Stimulated activated naive CD4-positive, alpha-beta T cell treated with Interleukin-2 at 50 U/mL for 16 hours (primary cell): Measurements from ENCODE around the gene RFX6.
"Not testable (repeated sequence)": the region's sequence is repeated elsewhere in the genome, so short reads cannot be mapped to it uniquely, and the experiment has no call there.

Source experiments
- DNase-seq: peaks from one replicate; lab custom pipeline; 2025; lab: John Stamatoyannopoulos, UW

The RFX6 gene, protein sequence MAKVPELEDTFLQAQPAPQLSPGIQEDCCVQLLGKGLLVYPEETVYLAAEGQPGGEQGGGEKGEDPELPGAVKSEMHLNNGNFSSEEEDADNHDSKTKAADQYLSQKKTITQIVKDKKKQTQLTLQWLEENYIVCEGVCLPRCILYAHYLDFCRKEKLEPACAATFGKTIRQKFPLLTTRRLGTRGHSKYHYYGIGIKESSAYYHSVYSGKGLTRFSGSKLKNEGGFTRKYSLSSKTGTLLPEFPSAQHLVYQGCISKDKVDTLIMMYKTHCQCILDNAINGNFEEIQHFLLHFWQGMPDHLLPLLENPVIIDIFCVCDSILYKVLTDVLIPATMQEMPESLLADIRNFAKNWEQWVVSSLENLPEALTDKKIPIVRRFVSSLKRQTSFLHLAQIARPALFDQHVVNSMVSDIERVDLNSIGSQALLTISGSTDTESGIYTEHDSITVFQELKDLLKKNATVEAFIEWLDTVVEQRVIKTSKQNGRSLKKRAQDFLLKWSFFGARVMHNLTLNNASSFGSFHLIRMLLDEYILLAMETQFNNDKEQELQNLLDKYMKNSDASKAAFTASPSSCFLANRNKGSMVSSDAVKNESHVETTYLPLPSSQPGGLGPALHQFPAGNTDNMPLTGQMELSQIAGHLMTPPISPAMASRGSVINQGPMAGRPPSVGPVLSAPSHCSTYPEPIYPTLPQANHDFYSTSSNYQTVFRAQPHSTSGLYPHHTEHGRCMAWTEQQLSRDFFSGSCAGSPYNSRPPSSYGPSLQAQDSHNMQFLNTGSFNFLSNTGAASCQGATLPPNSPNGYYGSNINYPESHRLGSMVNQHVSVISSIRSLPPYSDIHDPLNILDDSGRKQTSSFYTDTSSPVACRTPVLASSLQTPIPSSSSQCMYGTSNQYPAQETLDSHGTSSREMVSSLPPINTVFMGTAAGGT

DNA sequence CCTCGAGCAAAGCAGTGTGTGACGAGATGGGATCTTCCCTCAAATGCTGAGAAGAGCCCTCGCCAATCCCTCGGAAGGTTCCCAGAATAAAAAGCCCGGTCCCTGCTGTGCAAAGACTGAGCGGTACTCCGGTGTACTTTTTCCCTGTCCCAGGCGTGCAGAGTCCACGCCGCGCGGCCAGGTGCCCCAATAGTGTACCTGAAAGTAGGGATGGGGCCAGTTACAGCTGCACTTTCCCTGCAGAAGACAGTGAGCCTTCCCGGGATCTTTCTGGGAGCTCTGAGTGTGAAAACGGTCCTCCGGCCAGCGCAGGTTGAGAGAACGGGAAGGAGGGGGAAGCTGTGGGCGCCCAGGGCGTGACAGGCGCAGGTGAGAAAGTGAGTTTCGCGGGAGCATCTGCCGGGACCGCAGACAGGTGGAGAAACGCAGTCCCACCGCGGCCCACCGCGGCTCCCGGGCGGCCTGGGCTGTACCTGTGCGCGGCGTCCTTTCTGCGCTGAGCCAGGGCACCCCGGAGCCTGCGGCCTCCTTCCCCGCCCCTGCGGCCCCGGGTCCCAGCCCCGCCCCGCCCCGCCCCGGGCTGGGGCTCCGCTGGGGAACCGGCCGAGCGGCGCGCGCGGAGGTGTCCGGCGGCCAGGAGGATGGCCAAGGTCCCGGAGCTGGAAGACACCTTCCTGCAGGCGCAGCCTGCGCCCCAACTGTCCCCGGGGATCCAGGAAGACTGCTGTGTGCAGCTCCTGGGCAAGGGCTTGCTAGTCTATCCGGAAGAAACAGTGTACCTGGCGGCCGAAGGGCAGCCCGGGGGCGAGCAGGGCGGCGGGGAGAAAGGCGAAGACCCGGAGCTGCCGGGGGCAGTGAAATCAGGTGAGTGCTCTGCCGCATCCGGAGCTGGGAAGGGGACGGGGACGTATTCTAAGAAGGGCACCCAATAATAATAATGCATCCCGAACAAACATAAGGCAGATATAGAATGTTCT is at the start of gene RFX6:
TSS of gene RFX6 (plus strand) at position 608 of the 977 bp plus-strand sequence. CDS start at position 642, 34 bp downstream.
- no peak for DNase-seq

DNA sequence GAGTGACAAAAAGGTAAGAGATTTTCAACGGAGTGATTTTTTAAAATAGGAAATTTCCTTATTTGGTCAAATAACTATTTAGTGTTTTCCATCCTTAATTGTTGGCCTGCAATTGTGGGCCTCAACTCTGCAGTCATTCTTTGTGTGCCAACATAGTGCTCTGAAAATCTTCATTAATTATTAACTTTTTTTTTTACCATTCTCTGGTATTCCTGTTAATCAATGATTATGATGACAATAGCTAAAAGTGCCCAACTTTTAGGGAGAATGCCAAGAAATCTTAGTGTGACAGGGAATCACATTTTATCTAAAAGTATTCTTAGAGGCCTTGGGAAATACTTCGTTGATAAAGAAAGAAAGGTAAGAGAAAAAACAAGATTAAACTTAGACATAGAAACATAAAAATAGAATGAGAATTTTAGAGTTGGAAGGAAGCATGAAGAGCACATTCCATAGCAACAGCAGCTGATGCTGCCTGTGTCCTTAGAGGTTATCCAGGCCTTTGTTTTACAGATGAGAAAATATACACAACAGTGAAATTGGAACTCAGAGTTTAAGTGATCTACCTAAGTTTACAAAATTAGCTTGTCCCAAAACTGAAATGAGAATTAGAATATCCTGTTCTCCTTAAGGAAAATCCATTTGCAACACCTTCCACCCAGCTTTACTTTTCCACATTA is 49.3 kb upstream of the RFX6 start:
- DNase-seq = no peak

DNA sequence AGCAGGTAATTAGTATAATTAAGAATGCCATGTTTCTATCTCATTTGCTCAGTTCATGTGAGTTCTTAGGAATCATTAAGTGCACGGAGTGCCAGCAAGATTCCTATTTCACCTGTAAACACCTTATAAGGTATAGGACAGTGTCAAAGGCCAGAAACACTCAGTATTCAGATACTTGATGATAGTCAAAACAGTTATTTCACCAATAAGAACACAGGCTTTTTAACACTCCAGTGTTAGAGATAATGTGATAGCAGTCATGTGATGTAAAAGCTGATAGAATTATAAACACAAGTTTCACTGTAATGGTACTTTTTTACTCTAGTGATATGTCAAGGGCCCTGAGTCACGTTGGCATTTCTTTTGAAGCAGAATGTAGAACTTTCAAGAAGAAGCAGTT is 48.1 kb upstream of the RFX6 start, which contains the start of gene GPRC6A:
TSS of gene GPRC6A (minus strand) at position 101 of the 400 bp plus-strand sequence. CDS start at position 31, 70 bp downstream.
- DNase-seq = no peak

DNA sequence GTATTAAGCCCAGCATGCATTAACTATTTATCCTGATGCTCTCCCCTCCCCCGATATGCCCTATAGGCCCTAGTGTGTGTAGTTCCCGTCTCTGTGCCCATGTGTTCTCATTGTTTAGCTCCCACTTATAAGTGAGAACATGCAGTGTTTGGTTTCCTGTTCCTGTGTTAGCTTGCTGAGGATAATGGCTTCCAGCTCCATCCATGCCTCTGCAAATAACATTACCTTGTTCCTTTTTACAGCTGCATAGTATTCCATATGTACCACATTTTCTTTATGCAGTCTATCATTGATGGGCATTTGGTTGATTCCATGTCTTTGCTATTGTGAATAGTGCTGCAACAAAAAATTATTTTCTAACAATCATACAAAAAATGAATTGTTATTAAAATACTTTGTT is 42.5 kb upstream of the RFX6 start:
- not testable (repeated sequence) for DNase-seq

DNA sequence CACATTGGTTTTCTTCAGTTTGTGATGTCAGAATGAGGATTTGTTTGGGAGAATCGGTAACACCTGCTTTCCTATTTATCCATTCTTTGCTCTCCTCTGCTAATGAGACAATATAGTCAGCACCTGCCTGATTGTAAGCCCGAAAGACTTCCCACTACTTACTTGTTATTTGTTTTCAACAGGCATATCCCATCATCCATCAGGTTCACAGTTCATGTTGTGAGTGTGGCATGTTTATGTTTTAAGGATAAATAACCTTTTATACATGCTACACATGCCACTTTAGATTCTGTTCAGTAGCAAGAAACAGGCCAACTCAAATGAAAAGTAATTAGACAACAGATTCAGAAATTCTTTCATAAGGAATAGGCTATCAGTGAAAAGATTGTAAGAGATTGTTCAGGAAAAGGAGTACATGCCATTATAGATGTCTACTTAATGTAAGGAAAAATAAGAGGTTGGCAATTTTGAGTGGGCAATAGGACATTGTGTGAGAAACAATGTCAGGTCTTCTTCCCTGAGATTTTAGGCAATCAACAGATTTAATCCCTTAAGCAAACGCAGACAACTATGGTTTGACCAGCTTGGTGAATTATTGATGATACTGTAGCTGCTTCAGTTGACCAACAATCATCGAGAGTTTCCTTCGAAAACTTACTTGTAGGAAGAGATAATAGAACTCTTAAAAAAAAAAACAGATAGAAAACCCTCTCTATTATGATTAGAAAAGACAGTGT is 40.3 kb upstream of the RFX6 start:
- DNase-seq = no peak

DNA sequence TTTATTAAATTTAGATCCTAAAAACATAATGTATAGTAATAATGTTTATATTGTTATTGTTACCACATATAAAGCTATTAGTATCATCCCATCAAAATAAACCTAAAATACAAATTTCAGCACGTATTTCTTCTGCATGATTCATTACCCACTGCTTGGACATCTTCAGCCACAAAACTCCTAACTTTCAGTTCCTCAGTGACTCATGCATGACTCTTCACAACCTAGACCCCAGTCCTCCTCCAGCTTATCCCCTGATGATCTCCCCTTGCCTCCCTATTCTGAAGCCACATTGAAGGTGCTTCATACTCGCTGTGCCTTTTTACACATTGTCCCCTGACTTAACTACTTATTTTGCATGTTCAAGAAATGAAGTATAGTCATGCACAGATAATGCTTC is 37.0 kb upstream of the RFX6 start:
- no peak for DNase-seq

DNA sequence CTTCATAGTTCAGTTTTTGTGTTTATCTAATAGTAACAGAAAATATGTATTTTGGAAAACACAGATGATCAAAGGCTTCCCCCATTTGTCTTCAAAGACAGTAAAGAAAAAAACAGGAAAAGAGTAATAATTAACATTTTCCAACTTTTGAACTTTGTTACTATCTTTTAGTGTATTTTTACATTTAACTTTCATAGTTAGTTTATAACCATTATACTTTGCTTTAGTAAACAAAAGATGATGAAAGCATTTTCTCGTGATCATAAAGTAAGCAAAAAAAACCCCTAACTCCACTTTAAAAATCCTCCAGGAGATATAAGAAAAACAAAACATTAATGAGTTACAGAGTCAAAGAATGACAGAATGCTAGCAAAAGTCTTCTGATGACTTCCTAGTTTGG is 34.6 kb upstream of the RFX6 start:
- no peak for DNase-seq

DNA sequence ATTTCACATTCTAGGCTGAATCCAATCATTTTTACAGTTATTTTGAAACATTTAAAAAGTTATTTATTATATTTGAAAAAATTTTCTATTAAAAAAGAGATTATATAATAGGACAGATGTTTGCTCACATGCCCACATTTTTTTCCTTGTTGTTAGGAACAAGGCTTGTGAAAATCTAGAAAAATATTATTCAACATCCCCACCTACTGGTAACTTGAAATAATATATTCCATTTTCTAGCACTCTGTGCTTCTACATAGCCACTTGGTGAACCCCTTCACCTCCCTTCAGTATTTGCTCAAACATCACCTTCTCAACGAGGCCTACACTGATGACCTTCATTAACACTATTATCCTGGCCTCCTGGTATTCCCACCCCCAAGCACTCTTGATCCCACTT is 29.8 kb upstream of the RFX6 start:
- DNase-seq = no peak

DNA sequence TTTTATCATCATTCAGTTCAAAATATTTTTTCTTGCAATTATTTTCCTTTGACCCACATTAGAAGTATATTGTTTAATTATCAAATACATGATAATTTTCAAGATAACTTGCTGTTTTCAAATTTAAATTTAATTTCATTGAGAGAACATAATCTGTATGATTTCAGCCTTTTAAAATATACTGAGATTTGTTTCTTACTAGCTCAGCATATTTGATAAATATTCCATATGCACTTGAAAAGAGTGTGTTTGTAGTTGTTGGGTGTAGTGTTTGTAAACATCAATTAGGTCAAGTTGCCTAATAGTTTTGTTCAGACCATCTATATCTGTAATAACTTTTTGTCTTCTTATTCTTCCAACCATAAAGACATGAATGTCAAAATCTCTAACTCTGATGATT is 19.0 kb upstream of the RFX6 start:
- no peak for DNase-seq

DNA sequence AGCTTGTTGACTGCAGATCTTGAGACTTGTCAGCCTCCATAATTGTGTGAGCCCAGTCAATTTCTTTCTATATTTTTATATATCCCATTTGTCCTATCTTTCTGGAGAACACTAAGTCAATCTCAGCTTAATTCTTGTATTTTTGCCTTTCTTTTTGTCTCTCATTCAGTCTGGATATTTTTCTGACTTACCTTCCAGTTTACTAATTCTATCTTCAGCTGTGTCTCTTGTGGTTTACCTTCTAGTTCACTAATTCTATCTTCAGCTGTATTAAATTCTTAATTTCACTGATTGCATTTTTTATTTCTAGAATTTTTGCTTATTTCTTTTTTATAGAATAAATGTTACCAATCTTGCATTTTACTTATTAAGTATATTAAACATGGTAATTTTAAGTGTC is 17.8 kb upstream of the RFX6 start:
- no peak for DNase-seq

DNA sequence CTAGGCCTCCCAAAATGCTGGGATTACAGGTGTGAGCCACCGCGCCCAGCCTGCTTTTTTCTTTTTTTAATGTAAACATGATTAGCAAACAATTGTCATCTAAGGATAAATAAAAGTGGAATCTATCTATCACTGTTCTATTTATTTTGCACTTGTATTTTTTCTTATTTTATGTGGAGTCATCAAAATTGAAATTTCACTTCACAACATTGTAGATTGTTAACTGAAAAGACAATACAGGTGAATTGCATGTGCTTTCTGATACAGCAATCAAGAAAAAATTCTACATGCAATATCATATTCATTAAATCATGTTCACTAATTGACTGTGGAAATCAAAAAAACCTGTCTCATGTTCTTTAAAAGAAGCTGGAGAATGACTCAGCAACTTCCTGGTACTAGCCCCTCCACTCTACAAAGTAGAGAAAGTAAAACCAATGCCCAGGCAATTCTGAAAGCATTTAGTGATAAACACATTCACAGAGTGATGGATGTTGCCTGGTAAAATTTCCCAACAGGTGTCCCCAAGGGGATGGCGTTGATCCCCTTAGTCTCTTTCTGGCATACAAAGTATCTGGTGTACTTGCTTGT is 10.7 kb upstream of the RFX6 start:
- DNase-seq = no peak

DNA sequence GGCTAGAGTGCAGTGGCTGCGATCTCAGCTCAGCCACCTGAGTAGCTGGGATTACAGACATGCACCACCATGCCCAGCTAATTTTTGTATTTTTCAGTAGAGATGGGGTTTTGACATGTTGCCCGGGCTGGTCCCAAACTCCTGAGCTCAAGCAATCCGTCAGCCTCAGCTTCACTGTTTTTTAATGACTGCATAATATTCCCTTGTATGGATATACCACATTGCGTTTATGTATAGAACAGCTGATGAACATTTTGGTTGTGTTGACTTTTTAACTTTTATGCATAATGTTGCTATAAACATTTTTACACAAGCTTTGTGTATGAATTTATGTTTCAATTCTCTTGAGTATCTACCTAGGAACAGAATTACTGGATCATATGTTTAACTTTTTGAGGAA is 4.3 kb upstream of the RFX6 start:
- DNase-seq = no peak

DNA sequence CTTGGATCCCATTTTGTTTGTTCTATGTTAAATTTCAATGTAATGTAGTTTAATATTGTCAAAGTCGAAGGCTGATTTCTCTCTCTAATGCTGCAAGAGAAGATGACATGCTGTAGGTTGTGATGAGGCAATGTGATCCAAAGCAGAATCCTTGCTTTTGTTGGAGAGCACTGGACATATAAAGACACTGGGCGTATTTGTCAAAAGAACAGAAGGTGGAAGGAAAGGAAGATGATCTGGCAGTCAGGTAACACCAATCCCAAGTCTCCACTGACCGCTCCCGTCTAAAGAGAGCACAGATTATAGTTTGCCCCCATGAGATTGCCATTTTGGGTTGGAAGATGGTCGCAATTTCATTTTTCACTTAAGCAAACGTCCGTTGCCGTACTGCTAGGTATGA is 935 bp upstream of the RFX6 start:
- DNase-seq = no peak

DNA sequence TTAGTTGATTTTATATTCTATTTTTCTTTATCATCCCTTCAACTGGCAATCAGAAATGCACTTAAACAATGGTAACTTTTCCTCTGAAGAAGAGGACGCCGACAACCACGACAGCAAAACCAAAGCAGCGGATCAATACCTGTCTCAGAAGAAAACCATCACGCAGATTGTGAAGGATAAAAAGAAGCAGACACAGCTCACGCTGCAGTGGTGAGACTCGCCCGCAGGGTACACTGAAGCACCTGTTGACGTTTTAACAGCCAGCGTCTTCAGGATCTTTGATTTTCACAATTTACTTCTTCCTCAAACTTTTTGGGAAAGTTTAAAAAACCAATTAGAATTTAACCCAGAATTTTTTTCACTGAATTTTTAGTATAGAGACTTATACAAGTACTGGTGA is 701 bp downstream of the RFX6 start:
- DNase-seq = no peak

DNA sequence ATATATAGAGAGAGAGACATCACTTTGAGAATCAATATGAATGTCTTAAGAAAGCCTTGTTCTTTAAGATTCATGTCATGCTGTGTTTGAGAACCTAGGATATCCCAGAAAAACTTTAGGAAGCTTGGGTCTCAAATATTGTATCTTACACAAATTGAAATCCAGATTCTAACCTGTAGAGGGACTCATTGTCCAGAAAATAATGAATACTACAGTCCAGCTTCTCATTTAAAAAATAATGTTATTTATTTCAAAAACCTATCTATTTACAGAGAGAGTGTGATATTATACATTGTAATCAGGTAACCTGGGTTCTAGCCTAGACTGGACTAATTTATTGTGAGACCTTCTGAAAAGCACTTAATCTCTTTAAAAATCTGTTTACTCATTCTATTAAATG is 4.2 kb downstream of the RFX6 start:
- DNase-seq = no peak

DNA sequence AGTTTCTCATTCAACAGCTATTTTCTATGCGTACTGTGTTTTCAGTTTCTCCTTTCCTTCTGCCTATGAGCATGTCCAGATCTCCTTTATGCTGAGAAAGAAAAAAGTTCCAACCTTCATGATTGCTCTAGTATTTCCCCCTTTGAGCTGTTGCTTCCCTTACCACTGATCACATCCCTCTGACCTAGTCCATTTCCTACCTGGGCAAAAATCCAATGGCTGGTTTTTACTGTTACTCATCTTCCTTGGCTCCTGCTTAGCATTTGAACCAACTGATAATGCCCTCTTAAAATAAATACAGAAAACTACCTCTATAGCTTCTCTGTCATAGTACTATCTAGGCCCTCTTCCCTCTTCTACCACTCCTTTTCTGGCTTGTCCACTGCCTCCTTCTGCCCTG is 6.0 kb downstream of the RFX6 start:
- DNase-seq = no peak

DNA sequence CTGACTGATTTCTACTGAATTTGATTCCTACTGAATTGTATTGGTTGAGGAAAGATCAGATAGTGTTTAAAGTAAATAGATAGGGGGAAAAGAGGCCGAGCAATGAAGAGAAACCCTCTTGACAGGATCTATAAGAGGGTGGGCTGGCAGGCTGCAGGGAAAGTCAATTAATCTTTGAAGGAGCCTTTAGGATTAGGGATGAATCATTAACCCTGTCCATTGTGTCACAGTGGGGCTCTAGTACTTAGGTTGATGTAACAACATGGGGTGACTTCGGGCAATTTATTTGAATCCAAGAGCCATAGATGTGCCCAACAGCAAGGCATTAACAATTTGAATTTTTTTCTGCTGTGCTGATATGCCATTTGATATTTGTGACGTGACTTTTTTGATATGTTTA is 7.5 kb downstream of the RFX6 start:
- no peak for DNase-seq

DNA sequence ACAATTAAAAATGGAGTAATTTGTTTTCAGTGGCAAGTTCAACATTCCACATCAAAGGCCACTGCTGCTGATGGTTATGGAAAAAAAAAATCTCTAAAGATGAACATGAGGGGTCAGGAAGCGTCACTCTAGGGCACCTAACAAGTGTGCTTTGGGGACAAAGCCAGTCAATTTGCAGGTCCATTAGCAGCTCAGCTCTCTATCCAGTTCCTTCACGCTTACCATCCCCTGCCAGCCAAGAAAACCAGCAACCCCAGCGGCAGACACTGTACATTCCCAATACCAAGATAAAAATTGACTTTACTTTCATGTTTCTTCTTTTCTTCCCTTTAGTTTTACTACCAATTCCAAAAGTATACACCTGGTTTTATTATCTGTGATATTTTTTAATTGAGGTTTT is 10.1 kb downstream of the RFX6 start:
- no peak for DNase-seq

DNA sequence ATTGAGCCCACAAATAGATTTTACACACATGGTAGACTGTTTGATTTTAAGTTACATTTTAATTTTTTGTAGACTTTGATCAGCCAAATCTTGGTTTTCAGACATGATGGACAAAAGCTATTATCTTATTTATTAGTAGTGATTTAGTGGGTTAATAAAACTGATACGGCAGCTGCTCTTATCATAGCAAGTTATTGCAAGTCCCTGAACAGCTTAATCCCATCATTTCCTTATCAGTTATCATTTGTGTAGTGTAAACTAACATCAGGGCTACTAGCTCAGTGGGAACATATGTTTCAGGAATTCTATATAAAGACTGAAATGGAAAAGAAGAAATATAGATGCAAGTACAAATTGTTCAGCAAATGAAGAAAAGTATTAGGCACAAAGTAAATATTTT is 10.9 kb downstream of the RFX6 start:
- no peak for DNase-seq

DNA sequence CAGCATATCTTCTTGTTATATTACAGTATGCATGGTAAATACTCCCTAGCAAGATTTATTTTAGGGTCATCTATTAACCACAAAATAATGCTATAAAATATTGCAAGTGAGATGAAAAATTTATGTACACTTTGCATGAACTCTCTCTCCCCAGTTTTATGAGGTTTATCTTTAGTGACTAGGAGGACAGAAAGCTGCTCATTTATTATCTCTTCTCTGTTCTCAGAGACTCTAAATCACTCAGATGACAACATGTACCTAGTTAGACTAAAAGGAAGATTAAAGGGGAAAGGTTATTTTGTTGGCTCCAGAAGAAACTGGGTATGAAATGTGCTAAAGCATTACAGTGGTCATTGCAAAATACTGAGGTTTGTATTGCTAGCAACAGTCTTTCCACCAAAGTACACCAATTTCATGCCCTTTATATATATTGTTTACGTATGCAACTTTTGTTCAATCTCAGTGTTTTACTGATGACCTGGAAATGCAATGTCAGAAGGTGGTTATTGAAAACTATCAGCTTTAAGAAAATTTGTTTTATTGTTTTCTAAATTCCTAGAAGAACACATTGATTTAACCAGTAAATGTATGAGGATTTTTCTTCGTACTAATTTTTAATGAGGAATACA is 11.8 kb downstream of the RFX6 start:
- no peak for DNase-seq
